ENCODE data around the gene TMC2. TPM values are rescaled to one million over a fixed set of nuclear protein-coding genes. Genes with fewer than 3 reads are reported as not detected.

TMC2 gene
- total RNA-seq, 1 experiment from 2014 or later = not detected

GRCh38 chr20:2508631-2509467, 27.5 kb upstream of the TMC2 start, which contains the start of gene ZNF343:
Gene ZNF343 (minus strand): TSS chr20:2508915. CDS start chr20:2493895, 15,020 bp downstream.
- ChIA-PET POLR2A (interaction anchor here (0.7 to 1.0 kb wide), 2 partner anchors 13 to 38 kb away, joined by 3 to 4 read pairs; partner anchors contain the start of gene SNRPB), CTCF (interaction anchor here (1.0 to 3.9 kb wide), 3 partner anchors 13 to 302 kb away, joined by 5 to 27 read pairs (median 6); no protein-coding TSS in a partner anchor)
- ATAC-seq (peak; percentile 93), DNase-seq (ENCODE audit: low spot score) (peak; percentile 72)
- H3K27ac Mint-ChIP-seq = peak within 1 kb of the TSS; percentile 91
- peak within 1 kb of the TSS; percentile 100 for H3K4me3 Mint-ChIP-seq
- H3K36me3 Mint-ChIP-seq = no peaks in the 10 kb centered on the region
- peaks cover 7% of the 10 kb centered on the region for H3K4me1 Mint-ChIP-seq
- H3K27me3 Mint-ChIP-seq (ENCODE audit: low read depth) = peaks cover 42% of the 10 kb centered on the region
- H3K9me3 Mint-ChIP-seq = no peaks in the 10 kb centered on the region
- TF ChIP-seq ATF6 (CRISPR knock-in tag; IDR thresholded peaks at IDR 0.05) = no peak
- no peak for TF ChIP-seq NFATC4 (CRISPR knock-in tag; IDR thresholded peaks at IDR 0.05)
- no peak for TF ChIP-seq ZNF423 (CRISPR knock-in tag; IDR thresholded peaks at IDR 0.05)
- TF ChIP-seq ZNF281 (CRISPR knock-in tag; IDR thresholded peaks at IDR 0.05) = no peak
- TF ChIP-seq PREB (CRISPR knock-in tag; IDR thresholded peaks at IDR 0.05; ENCODE audit: borderline replicate concordance) = no peak; the same call in 1 of the 2 replicates
- TF ChIP-seq ESRRA (CRISPR knock-in tag; IDR thresholded peaks at IDR 0.05; ENCODE audit: borderline replicate concordance) = no peak
- no peak for TF ChIP-seq PRDM15 (CRISPR knock-in tag; IDR thresholded peaks at IDR 0.05)
- TF ChIP-seq RELA (CRISPR knock-in tag; IDR thresholded peaks at IDR 0.05; ENCODE audit: borderline replicate concordance) = no peak
- no peak for TF ChIP-seq NFE2L1 (CRISPR knock-in tag; IDR thresholded peaks at IDR 0.05)
- TF ChIP-seq ZNF532 (CRISPR knock-in tag; IDR thresholded peaks at IDR 0.05; ENCODE audit: borderline replicate concordance) = no peak
- TF ChIP-seq ZNF416 (CRISPR knock-in tag; IDR thresholded peaks at IDR 0.05) = no peak
- TF ChIP-seq ZNF232 (CRISPR knock-in tag; IDR thresholded peaks at IDR 0.05) = no peak
- no peak for TF ChIP-seq ZNF121 (CRISPR knock-in tag; IDR thresholded peaks at IDR 0.05)
- no peak for TF ChIP-seq JAZF1 (CRISPR knock-in tag; IDR thresholded peaks at IDR 0.05)
- TF ChIP-seq KAT7 (CRISPR knock-in tag; IDR thresholded peaks at IDR 0.05; ENCODE audit: borderline replicate concordance) = no peak
- TF ChIP-seq, protein P1, sequence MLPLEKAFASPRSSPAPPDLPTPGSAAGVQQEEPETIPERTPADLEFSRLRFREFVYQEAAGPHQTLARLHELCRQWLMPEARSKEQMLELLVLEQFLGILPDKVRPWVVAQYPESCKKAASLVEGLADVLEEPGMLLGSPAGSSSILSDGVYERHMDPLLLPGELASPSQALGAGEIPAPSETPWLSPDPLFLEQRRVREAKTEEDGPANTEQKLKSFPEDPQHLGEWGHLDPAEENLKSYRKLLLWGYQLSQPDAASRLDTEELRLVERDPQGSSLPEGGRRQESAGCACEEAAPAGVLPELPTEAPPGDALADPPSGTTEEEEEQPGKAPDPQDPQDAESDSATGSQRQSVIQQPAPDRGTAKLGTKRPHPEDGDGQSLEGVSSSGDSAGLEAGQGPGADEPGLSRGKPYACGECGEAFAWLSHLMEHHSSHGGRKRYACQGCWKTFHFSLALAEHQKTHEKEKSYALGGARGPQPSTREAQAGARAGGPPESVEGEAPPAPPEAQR (CRISPR knock-in tag; IDR thresholded peaks at IDR 0.05) = no peak

All from WTC11 (cell line).